Glutamatergic neuron (in vitro differentiated cells): ENCODE results near the gene AAMDC. TPM values are rescaled to one million over a fixed set of nuclear protein-coding genes. Genes with fewer than 3 reads are reported as not detected.
"Not testable (repeated sequence)": the region's sequence is repeated elsewhere in the genome, so short reads cannot be mapped to it uniquely, and the experiment has no call there.

ENCODE experiments used
- DNase-seq: peaks from one replicate; pipeline ENCODE4 v3.0.0; 2022
- H3K27ac Mint-ChIP-seq: one replicate; pipeline ENCODE4 v1.8.0; 2020; ENCODE audit warnings: mild to moderate bottlenecking, mixed read lengths, inconsistent platforms; ENCODE audit not compliant: unreplicated experiment
- H3K27me3 Mint-ChIP-seq: one replicate; pipeline ENCODE4 v1.8.0; 2020; ENCODE audit warnings: mild to moderate bottlenecking, moderate library complexity, mixed read lengths, inconsistent platforms; ENCODE audit not compliant: unreplicated experiment
- H3K36me3 Mint-ChIP-seq: one replicate; pipeline ENCODE4 v1.8.0; 2020; ENCODE audit warnings: mild to moderate bottlenecking, mixed read lengths, inconsistent platforms; ENCODE audit not compliant: unreplicated experiment
- H3K4me1 Mint-ChIP-seq: one replicate; pipeline ENCODE4 v1.8.0; 2020; ENCODE audit warnings: mild to moderate bottlenecking, low read depth, mixed read lengths, inconsistent platforms; ENCODE audit not compliant: unreplicated experiment
- H3K4me3 Mint-ChIP-seq: one replicate; pipeline ENCODE4 v1.8.0; 2020; ENCODE audit warnings: mild to moderate bottlenecking, mixed read lengths, inconsistent platforms; ENCODE audit not compliant: unreplicated experiment
- H3K9me3 Mint-ChIP-seq: one replicate; pipeline ENCODE4 v1.8.0; 2020; ENCODE audit warnings: mild to moderate bottlenecking, moderate library complexity, mixed read lengths, inconsistent platforms; ENCODE audit not compliant: unreplicated experiment
- total RNA-seq: library from RNA; stranded (reverse); fragmentation: NEBNext Ultra II Directional; extraction: Animal tissue kit (Norgen Biotek cat#: 25700); gene quantifications from one replicate; pipeline ENCODE4 v1.2.1, GENCODE V29; 2021; ENCODE audit not compliant: unreplicated experiment
- TF ChIP-seq, protein P1 (sequence below): fragments of 200-600 bp; sonication (generic); IDR thresholded peaks from one replicate; pipeline ENCODE4 v1.5.0; 2021; ENCODE audit not compliant: partially characterized antibody, unreplicated experiment

AAMDC gene
- total RNA-seq, 1 donor from 2014 or later, result 11.4 TPM

- H3K27me3 Mint-ChIP-seq, result no peaks in the 10 kb centered on the region
- H3K27ac Mint-ChIP-seq, result no peak overlapping the region
- no peak overlapping the region for H3K4me3 Mint-ChIP-seq
- no peaks in the 10 kb centered on the region for H3K36me3 Mint-ChIP-seq
- H3K9me3 Mint-ChIP-seq, result no peaks in the 10 kb centered on the region
- DNase-seq, result no peak
- TF ChIP-seq, protein P1, sequence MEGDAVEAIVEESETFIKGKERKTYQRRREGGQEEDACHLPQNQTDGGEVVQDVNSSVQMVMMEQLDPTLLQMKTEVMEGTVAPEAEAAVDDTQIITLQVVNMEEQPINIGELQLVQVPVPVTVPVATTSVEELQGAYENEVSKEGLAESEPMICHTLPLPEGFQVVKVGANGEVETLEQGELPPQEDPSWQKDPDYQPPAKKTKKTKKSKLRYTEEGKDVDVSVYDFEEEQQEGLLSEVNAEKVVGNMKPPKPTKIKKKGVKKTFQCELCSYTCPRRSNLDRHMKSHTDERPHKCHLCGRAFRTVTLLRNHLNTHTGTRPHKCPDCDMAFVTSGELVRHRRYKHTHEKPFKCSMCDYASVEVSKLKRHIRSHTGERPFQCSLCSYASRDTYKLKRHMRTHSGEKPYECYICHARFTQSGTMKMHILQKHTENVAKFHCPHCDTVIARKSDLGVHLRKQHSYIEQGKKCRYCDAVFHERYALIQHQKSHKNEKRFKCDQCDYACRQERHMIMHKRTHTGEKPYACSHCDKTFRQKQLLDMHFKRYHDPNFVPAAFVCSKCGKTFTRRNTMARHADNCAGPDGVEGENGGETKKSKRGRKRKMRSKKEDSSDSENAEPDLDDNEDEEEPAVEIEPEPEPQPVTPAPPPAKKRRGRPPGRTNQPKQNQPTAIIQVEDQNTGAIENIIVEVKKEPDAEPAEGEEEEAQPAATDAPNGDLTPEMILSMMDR, result no peak
- H3K4me1 Mint-ChIP-seq, result no peaks in the 10 kb centered on the region
Observed at GRCh38 chr11:77886401-77886800, 65.5 kb downstream of the AAMDC start.

DNA sequence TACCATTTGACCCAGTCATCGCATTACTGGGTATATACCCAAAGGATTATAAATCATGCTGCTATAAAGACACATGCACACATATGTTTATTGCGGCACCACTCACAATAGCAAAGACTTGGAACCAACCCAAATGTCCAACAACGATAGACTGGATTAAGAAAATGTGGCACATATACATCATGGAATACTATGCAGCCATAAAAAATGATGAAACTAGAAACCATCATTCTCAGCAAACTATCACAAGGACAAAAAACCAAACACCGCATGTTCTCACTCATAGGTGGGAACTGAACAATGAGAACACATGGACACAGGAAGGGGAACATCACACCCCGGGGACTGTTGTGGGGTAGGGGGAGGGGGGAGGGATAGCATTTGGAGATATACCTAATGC lies 68.1 kb downstream of the AAMDC start:
- H3K4me3 Mint-ChIP-seq, DNase-seq, H3K36me3 Mint-ChIP-seq, H3K27me3 Mint-ChIP-seq, H3K9me3 Mint-ChIP-seq, H3K27ac Mint-ChIP-seq, H3K4me1 Mint-ChIP-seq: not testable (repeated sequence)

DNA sequence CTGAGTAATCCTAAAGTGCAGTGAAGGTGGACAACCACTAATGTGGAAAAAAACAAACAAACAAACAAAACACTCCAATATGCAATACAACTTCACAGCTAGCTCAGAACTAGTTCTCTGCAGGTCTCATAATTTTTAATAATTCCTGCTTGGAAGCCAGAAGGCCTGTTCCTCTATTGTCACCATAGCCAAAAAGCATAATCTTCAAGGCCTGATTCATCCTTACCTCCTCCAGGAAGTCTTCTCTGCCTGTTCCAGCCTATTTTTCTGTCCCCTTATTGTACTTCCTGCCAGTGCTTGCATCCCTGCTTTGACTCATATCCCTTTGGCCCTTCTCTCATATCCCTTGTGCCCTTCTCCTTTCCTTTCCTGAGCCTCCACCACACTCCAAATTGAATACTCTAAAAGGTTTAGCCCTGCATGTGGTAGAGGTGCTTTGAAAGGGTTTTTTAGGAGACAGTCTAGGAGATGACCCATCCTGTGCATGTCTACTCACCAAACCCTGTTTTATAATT lies 69.2 kb downstream of the AAMDC start:
- H3K27me3 Mint-ChIP-seq, H3K4me1 Mint-ChIP-seq, H3K9me3 Mint-ChIP-seq, H3K36me3 Mint-ChIP-seq, H3K27ac Mint-ChIP-seq, H3K4me3 Mint-ChIP-seq, DNase-seq: not testable (repeated sequence)

GRCh38 chr11:77890619-77891056 lies 69.7 kb downstream of the AAMDC start:
- H3K4me3 Mint-ChIP-seq, H3K9me3 Mint-ChIP-seq, H3K4me1 Mint-ChIP-seq, H3K27ac Mint-ChIP-seq, H3K27me3 Mint-ChIP-seq, DNase-seq, H3K36me3 Mint-ChIP-seq: not testable (repeated sequence)

DNA sequence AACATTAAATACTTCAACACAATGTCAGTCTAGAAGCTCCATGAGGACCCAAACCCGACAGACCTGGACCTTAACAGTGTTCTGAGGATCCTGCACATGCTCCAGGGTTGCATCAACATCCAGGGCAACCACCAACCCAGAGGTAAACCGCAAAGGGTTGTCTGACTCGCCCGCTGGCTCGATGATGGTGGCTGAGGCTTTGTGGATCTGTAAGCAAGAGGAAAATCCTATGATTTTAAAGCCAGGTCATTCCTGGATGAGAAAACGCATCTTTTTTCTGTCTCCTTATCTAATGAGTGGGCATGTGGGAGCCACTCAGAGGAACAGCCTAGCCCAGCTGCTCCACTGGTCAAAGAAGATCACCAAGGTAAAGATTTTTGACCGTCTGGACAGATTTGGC lies 70.3 kb downstream of the AAMDC start:
- H3K27me3 Mint-ChIP-seq, H3K36me3 Mint-ChIP-seq, DNase-seq, H3K9me3 Mint-ChIP-seq, H3K4me3 Mint-ChIP-seq, H3K4me1 Mint-ChIP-seq, H3K27ac Mint-ChIP-seq: not testable (repeated sequence)

DNA sequence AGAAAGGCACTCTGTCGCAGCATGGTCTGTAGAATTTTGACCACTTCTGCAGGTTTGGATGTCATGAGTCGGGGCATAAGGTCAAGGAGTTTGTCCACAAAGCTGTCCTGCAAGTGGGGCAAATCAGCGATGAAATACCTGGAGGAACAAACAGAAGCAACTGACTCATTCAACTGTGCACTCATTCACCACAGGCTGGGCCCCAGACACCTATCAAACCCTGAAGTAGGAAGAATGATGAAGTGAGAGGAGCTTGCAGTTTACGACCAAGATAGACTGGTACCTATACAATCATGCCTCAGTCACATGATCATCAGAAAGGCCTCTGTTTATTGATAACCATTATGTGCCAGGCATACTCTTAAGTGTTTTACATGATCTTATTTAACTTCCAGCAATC lies 70.8 kb downstream of the AAMDC start:
- H3K27ac Mint-ChIP-seq, H3K36me3 Mint-ChIP-seq, DNase-seq, H3K9me3 Mint-ChIP-seq, H3K4me3 Mint-ChIP-seq, H3K4me1 Mint-ChIP-seq, H3K27me3 Mint-ChIP-seq: not testable (repeated sequence)

- H3K4me1 Mint-ChIP-seq, H3K36me3 Mint-ChIP-seq, H3K27ac Mint-ChIP-seq, H3K9me3 Mint-ChIP-seq, H3K27me3 Mint-ChIP-seq, DNase-seq, H3K4me3 Mint-ChIP-seq: not testable (repeated sequence)
Observed at GRCh38 chr11:77894949-77895348, 74.0 kb downstream of the AAMDC start.

DNA sequence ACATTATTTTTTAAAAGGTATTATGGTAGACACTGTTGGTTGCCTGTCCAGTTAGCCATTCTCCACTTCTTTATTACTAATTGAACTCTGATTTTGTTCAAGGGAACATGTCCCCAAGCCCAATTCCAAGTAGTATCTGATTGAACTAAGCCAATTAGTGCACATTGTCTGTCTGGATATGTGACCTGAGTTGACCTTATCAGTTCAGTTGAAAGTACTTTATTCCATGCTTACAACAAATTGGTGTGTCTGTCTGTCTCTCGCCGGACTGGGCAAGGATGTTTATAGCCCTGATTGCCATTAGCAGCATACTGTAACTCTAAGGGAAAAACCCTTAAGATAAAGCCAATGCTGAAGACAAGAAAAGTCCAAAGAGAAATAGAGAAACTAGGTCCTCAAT lies 87.9 kb downstream of the AAMDC start:
- H3K9me3 Mint-ChIP-seq, result no peaks in the 10 kb centered on the region
- no peaks in the 10 kb centered on the region for H3K27me3 Mint-ChIP-seq
- no peak overlapping the region for H3K4me3 Mint-ChIP-seq
- no peaks in the 10 kb centered on the region for H3K4me1 Mint-ChIP-seq
- TF ChIP-seq, protein P1, result no peak
- no peak for DNase-seq
- no peaks in the 10 kb centered on the region for H3K36me3 Mint-ChIP-seq
- H3K27ac Mint-ChIP-seq, result no peak overlapping the region
